NCI-H2107 (cell line): ENCODE results near the gene FMOD.
"Not testable (repeated sequence)": the region's sequence is repeated elsewhere in the genome, so short reads cannot be mapped to it uniquely, and the experiment has no call there.

ENCODE experiments used
- DNase-seq: peaks from one replicate; lab custom pipeline; 2025; lab: John Stamatoyannopoulos, UW

Gene FMOD

GRCh38 chr1:203325418-203326091 lies 25.4 kb downstream of the FMOD start:
- peak; percentile 86 for DNase-seq

GRCh38 chr1:203325026-203325417 lies 25.9 kb downstream of the FMOD start:
- peak; percentile 79 for DNase-seq

GRCh38 chr1:203324105-203325025 lies 26.6 kb downstream of the FMOD start:
- DNase-seq: peak; percentile 74

DNA sequence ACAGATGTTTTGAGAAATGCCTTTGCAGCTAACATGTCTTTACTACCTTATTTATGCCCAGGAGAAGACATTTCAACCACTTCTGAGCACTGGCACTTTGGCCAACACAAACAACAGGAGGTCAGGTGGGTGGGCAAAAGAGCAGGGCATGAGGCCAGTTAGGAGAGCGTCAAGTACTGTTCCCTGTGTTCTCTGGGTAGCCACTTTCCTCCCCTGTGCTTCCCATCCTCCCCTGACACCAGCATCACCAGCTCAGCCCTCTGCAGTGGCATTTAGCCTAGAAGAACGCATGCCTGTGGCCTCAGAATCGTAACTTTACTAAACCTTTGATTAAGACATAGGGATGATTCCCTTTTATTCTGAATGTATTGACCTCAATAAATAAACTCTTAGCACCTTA lies 27.3 kb downstream of the FMOD start:
- DNase-seq: no peak

- DNase-seq: peak; percentile 48
Measured at GRCh38 chr1:203322500-203323179, 28.3 kb downstream of the FMOD start.

GRCh38 chr1:203321273-203322052 lies 29.5 kb downstream of the FMOD start:
- no peak for DNase-seq

- peak; percentile 94 for DNase-seq
Measured at GRCh38 chr1:203320591-203321272, 30.2 kb downstream of the FMOD start.

- no peak for DNase-seq
Measured at GRCh38 chr1:203318229-203318517, 32.7 kb downstream of the FMOD start.

GRCh38 chr1:203317429-203318228 lies 33.3 kb downstream of the FMOD start:
- DNase-seq: no peak

GRCh38 chr1:203316626-203317093 lies 34.3 kb downstream of the FMOD start:
- no peak for DNase-seq

DNA sequence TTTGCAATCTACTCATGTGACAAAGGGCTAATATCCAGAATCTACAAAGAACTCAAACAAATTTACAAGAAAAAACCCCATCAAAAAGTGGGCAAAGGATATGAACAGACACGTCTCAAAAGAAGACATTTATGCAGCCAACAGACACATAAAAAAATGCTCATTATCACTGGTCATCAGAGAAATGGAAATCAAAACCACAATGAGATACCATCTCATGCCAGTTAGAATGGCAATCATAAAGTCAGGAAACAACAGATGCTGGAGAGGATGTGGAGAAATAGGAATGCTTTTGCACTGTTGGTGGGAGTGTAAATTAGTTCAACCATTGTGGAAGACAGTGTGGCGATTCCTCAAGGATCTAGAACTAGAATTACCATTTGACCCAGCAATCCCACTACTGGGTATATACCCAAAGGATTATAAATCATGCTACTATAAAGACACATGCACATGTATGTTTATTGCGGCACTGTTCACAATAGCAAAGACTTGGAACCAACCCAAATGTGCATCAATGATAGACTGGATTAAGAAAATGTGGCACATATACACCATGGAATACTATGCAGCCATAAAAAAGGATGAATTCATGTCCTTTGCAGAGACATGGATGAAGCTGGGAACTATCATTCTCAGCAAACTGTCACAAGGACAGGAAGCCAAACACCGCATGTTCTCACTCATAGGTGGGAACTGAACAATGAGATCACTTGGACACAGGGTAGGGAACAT lies 36.7 kb downstream of the FMOD start:
- DNase-seq: not testable (repeated sequence)

- no peak for DNase-seq
Measured at GRCh38 chr1:203311368-203312301, 39.3 kb downstream of the FMOD start.

- DNase-seq: no peak
Measured at GRCh38 chr1:203308923-203309331, 42.0 kb downstream of the FMOD start.

DNA sequence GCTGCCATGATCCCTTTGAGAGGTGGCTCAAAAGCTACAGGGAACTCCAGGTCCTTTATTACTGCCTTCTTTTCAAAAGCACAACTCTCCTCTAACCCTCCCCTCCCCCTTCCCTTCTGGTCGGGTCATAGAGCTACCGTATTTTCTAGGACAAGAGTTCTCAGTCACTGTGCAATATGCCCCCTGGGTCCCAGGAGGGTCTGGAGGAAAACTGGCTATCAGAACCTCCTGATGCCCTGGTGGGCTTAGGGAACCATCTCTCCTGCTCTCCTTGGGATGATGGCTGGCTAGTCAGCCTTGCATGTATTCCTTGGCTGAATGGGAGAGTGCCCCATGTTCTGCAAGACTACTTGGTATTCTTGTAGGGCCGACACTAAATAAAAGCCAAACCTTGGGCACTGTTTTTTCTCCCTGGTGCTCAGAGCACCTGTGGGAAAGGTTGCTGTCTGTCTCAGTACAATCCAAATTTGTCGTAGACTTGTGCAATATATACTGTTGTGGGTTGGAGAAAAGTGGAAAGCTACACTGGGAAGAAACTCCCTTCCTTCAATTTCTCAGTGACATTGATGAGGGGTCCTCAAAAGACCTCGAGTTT lies 42.5 kb downstream of the FMOD start:
- no peak for DNase-seq

DNA sequence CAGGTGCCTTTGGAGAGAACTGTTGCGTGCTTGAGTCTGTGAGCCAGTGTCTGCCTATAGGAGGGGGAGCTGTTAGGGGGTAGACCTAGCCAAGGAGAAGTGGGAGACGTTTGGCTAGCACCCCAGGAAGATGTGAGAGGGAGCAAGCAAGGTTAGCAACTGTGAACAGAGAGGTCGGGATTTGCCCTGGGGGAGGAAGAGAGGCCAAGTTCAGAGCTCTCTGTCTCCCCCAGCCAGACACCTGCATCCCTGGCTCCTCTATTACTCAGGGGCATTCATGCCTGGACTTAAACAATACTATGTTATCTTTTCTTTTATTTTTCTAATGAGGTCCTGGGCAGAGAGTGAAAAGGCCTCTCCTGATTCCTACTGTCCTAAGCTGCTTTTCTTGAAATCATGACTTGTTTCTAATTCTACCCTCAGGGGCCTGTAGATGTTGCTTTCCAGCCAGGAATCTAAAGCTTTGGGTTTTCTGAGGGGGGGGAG lies 43.2 kb downstream of the FMOD start:
- no peak for DNase-seq

DNA sequence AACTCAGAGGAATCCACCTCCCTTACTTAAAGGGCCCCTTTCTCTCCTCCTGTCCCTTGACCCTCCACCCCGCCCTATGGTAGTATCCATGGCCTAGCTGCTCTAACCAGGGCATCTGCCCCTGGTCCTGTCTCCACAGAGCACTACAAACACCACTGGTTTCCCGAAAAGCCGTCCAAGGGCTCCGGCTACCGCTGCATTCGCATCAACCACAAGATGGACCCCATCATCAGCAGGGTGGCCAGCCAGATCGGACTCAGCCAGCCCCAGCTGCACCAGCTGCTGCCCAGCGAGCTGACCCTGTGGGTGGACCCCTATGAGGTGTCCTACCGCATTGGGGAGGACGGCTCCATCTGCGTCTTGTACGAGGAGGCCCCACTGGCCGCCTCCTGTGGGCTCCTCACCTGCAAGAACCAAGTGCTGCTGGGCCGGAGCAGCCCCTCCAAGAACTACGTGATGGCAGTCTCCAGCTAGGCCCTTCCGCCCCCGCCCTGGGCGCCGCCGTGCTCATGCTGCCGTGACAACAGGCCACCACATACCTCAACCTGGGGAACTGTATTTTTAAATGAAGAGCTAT lies 43.9 kb downstream of the FMOD start:
- no peak for DNase-seq

- DNase-seq: peak; percentile 55
Measured at GRCh38 chr1:203306089-203306964, 44.6 kb downstream of the FMOD start.
